ENCODE data around the gene NAV3. TPM values are rescaled to one million over a fixed set of nuclear protein-coding genes. Genes with fewer than 3 reads are reported as not detected.

NAV3 gene
- total RNA-seq, 1 experiment from 2014 or later, result 6.8 TPM

- Histone ChIP-seq H3K4me3 (ENCODE audit: low read length) (no peak overlapping the region), H3K27ac (ENCODE audit: low read length) (no peak overlapping the region), H3F3A (ENCODE audit: low read length, unreplicated experiment) (no peaks in the 10 kb centered on the region), H3K9me3 (ENCODE audit: low read length) (no peaks in the 10 kb centered on the region), H3K9me2 (replicated peaks; ENCODE audit: low read length) (no peaks in the 10 kb centered on the region), H3K27me3 (ENCODE audit: low read length) (no peaks in the 10 kb centered on the region), H3K79me2 (ENCODE audit: low read length) (no peaks in the 10 kb centered on the region), H3K36me3 (ENCODE audit: low read depth, low read length) (no peaks in the 10 kb centered on the region), H4K20me1 (ENCODE audit: low read length) (no peaks in the 10 kb centered on the region), H3K4me1 (ENCODE audit: insufficient read depth, low read length) (no peaks in the 10 kb centered on the region), H3K9ac (ENCODE audit: low read length) (no peak overlapping the region), H2AFZ (ENCODE audit: low read length) (no peak overlapping the region), H3K4me2 (ENCODE audit: low read length) (no peak overlapping the region)
- DNase-seq (no peak), ATAC-seq (no peak)
- TF ChIP-seq EZH2phosphoT487 (IDR thresholded peaks at IDR 0.05; ENCODE audit: borderline replicate concordance, low read length), result no peak
- no peak for TF ChIP-seq EZH2 (IDR thresholded peaks at IDR 0.05; ENCODE audit: low read length, unreplicated experiment)
- no peak for TF ChIP-seq CTCF (conservative IDR thresholded peaks at IDR 0.05; ENCODE audit: low read depth, low read length)
- CTCF ChIA-PET, result no interaction called here
- BruUV-seq (replicated peaks), result no TSS peak
- intact Hi-C loops (cut with micrococcal nuclease), result no loop called here
- POLR2A ChIA-PET (ENCODE audit: unreplicated experiment), result no interaction called here
Measured at GRCh38 chr12:77963576-77964178, 133.0 kb downstream of the NAV3 start.

- H3K9ac ChIP-seq (ENCODE audit: low read length), result no peak overlapping the region
- H3K79me2 ChIP-seq (ENCODE audit: low read length), result no peaks in the 10 kb centered on the region
- no peaks in the 10 kb centered on the region for H3K4me1 ChIP-seq (ENCODE audit: insufficient read depth, low read length)
- intact Hi-C loops (cut with micrococcal nuclease), result no loop called here
- H3K36me3 ChIP-seq (ENCODE audit: low read depth, low read length), result no peaks in the 10 kb centered on the region
- H3F3A ChIP-seq (ENCODE audit: low read length, unreplicated experiment), result no peaks in the 10 kb centered on the region
- no peaks in the 10 kb centered on the region for H4K20me1 ChIP-seq (ENCODE audit: low read length)
- TF ChIP-seq EZH2phosphoT487 (IDR thresholded peaks at IDR 0.05; ENCODE audit: borderline replicate concordance, low read length), result no peak
- no peak for TF ChIP-seq CTCF (conservative IDR thresholded peaks at IDR 0.05; ENCODE audit: low read depth, low read length)
- TF ChIP-seq EZH2 (IDR thresholded peaks at IDR 0.05; ENCODE audit: low read length, unreplicated experiment), result no peak
- H3K27ac ChIP-seq (ENCODE audit: low read length), result no peak overlapping the region
- ATAC-seq (no peak), DNase-seq (no peak)
- no peak overlapping the region for H3K4me3 ChIP-seq (ENCODE audit: low read length)
- no peak overlapping the region for H3K4me2 ChIP-seq (ENCODE audit: low read length)
- H3K27me3 ChIP-seq (ENCODE audit: low read length), result no peaks in the 10 kb centered on the region
- POLR2A ChIA-PET (ENCODE audit: unreplicated experiment), result no interaction called here
- CTCF ChIA-PET, result no interaction called here
- no TSS peak for BruUV-seq (replicated peaks)
- H2AFZ ChIP-seq (ENCODE audit: low read length), result no peak overlapping the region
- H3K9me2 ChIP-seq (replicated peaks; ENCODE audit: low read length), result no peaks in the 10 kb centered on the region
- no peaks in the 10 kb centered on the region for H3K9me3 ChIP-seq (ENCODE audit: low read length)
Measured at GRCh38 chr12:77965790-77966189, 135.1 kb downstream of the NAV3 start.

GRCh38 chr12:77968021-77968420 is 137.3 kb downstream of the NAV3 start:
- CTCF ChIA-PET, result no interaction called here

More at GRCh38 chr12:77968021-77968420, 137.3 kb downstream of the NAV3 start:
- POLR2A ChIA-PET (ENCODE audit: unreplicated experiment), result no interaction called here
- no peaks in the 10 kb centered on the region for H3K9me2 ChIP-seq (replicated peaks; ENCODE audit: low read length)
- no peak overlapping the region for H3K4me2 ChIP-seq (ENCODE audit: low read length)
- H3F3A ChIP-seq (ENCODE audit: low read length, unreplicated experiment), result no peaks in the 10 kb centered on the region
- no peak for TF ChIP-seq CTCF (conservative IDR thresholded peaks at IDR 0.05; ENCODE audit: low read depth, low read length)
- DNase-seq, result no peak
- no peak for ATAC-seq
- H2AFZ ChIP-seq (ENCODE audit: low read length), result no peak overlapping the region
- no peaks in the 10 kb centered on the region for H3K79me2 ChIP-seq (ENCODE audit: low read length)
- H3K36me3 ChIP-seq (ENCODE audit: low read depth, low read length), result no peaks in the 10 kb centered on the region
- H3K4me1 ChIP-seq (ENCODE audit: insufficient read depth, low read length), result no peaks in the 10 kb centered on the region
- H3K27ac ChIP-seq (ENCODE audit: low read length), result no peak overlapping the region
- H3K4me3 ChIP-seq (ENCODE audit: low read length), result no peak overlapping the region
- no peaks in the 10 kb centered on the region for H3K9me3 ChIP-seq (ENCODE audit: low read length)
- intact Hi-C loops (cut with micrococcal nuclease), result no loop called here
- no peaks in the 10 kb centered on the region for H3K27me3 ChIP-seq (ENCODE audit: low read length)
- H3K9ac ChIP-seq (ENCODE audit: low read length), result no peak overlapping the region
- no TSS peak for BruUV-seq (replicated peaks)
- no peaks in the 10 kb centered on the region for H4K20me1 ChIP-seq (ENCODE audit: low read length)

Measured in PC-3 (cell line).